ENCODE measurements around the gene OVOL3. TPM values are rescaled to one million over a fixed set of nuclear protein-coding genes. Genes with fewer than 3 reads are reported as not detected.

Gene OVOL3
- total RNA-seq, 3 donors from 2014 or later = not detected

DNA sequence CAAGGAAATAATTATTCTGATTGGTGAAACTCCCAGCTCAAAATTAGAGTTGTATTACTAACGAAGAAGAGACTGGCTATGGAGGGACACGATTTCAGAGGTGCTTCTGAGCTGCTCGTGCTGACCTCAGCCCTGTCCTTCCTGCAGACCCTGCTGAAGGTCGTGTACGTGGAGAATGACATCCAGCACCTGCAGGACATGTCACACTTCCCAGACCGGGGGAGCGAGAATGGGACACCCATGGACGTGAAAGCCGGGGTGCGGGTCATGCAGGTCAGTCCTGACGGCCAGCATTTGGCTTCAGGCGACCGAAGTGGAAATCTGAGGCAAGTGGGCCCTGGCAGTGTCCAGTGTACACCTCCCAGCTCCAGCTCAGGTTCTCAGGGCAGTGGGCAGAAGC is 28.0 kb upstream of the OVOL3 start:
- H3K27ac ChIP-seq = no peak overlapping the region
- H3K36me3 ChIP-seq = no peaks in the 10 kb centered on the region
- no peaks in the 10 kb centered on the region for H3K27me3 ChIP-seq
- no peaks in the 10 kb centered on the region for H3K4me1 ChIP-seq
- intact Hi-C loops (cut with DNase I; ENCODE audit: low total_unique reads) = no loop called here
- no peak for DNase-seq (ENCODE audit: low spot score in 2 of 2)
- TF ChIP-seq, protein P1, sequence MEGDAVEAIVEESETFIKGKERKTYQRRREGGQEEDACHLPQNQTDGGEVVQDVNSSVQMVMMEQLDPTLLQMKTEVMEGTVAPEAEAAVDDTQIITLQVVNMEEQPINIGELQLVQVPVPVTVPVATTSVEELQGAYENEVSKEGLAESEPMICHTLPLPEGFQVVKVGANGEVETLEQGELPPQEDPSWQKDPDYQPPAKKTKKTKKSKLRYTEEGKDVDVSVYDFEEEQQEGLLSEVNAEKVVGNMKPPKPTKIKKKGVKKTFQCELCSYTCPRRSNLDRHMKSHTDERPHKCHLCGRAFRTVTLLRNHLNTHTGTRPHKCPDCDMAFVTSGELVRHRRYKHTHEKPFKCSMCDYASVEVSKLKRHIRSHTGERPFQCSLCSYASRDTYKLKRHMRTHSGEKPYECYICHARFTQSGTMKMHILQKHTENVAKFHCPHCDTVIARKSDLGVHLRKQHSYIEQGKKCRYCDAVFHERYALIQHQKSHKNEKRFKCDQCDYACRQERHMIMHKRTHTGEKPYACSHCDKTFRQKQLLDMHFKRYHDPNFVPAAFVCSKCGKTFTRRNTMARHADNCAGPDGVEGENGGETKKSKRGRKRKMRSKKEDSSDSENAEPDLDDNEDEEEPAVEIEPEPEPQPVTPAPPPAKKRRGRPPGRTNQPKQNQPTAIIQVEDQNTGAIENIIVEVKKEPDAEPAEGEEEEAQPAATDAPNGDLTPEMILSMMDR (IDR thresholded peaks at IDR 0.05) = no peak
- no peak for TF ChIP-seq POLR2AphosphoS5 (IDR thresholded peaks at IDR 0.05)
- no peak for TF ChIP-seq POLR2A (IDR thresholded peaks at IDR 0.05)
- no peak overlapping the region for H3K4me3 ChIP-seq
- H3K9me3 ChIP-seq = no peaks in the 10 kb centered on the region

DNA sequence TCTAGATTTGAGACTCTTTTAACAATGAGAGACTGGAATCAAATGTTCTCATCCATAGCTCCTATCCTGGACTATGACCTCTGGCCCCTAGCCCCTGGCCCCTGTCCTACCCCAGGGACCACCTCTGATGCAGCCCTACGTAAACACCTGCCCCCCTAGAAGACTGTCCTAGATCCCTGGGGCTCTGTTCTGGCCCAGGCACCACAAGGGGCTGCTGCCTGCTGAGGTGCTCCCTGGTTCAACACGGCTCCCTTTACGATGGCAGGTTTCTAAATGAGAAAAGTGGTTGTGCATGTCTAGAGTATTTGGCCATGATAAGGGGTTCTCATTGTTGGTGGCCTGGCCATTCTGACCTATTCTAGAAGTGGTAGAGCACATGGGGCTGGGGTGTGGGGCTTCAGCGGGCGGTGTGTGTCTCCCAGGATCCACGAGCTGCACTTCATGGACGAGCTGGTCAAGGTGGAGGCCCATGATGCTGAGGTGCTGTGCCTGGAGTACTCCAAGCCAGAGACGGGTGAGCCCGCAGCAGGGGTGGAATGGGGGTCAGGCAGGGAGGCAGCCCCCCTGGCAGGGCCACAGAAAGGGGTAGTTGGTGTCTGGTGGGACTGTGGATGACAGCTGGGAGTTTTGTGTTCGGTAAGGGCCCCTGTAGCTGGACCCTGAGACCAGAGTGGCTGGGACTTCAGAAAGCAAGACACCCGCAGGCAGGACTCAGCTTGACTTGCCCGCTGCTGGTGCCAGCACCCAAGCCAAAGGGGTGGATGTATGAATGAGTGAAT is 26.5 kb upstream of the OVOL3 start:
- TF ChIP-seq POLR2A (IDR thresholded peaks at IDR 0.05) = no peak
- TF ChIP-seq, protein P1 (IDR thresholded peaks at IDR 0.05) = no peak
- TF ChIP-seq POLR2AphosphoS5 (IDR thresholded peaks at IDR 0.05) = no peak
- Histone ChIP-seq H3K27me3 (no peaks in the 10 kb centered on the region), H3K36me3 (no peaks in the 10 kb centered on the region), H3K27ac (no peak overlapping the region), H3K9me3 (no peaks in the 10 kb centered on the region), H3K4me3 (no peak overlapping the region), H3K4me1 (no peaks in the 10 kb centered on the region)
- DNase-seq (ENCODE audit: low spot score in 2 of 2) = no peak
- intact Hi-C loops (cut with DNase I; ENCODE audit: low total_unique reads) = no loop called here

DNA sequence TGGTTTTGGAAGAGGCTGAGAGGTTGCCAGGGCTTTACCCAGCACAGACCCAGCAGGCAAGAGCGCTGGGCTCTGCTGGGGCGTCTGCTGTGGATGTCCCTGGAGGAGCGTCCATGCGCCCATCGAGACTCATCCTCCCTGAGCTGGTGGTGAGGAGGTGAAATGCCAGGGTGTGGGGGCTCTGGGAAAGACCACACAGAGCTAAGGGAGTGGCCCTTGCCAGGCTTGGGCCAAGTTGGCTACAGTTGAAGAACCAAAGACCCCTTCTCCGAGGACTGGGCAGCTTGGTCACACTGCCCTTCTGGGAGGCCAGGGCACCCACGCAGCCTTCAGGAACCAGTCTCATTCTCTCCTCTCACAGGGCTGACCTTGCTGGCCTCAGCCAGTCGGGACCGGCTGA is 24.6 kb upstream of the OVOL3 start:
- no peaks in the 10 kb centered on the region for H3K27me3 ChIP-seq
- H3K36me3 ChIP-seq = no peaks in the 10 kb centered on the region
- no peaks in the 10 kb centered on the region for H3K4me1 ChIP-seq
- no peak overlapping the region for H3K27ac ChIP-seq
- no peak overlapping the region for H3K4me3 ChIP-seq
- no peak for TF ChIP-seq POLR2AphosphoS5 (IDR thresholded peaks at IDR 0.05)
- TF ChIP-seq, protein P1 (IDR thresholded peaks at IDR 0.05) = no peak
- no peak for TF ChIP-seq POLR2A (IDR thresholded peaks at IDR 0.05)
- intact Hi-C loops (cut with DNase I; ENCODE audit: low total_unique reads) = no loop called here
- H3K9me3 ChIP-seq = no peaks in the 10 kb centered on the region
- no peak for DNase-seq (ENCODE audit: low spot score in 2 of 2)

DNA sequence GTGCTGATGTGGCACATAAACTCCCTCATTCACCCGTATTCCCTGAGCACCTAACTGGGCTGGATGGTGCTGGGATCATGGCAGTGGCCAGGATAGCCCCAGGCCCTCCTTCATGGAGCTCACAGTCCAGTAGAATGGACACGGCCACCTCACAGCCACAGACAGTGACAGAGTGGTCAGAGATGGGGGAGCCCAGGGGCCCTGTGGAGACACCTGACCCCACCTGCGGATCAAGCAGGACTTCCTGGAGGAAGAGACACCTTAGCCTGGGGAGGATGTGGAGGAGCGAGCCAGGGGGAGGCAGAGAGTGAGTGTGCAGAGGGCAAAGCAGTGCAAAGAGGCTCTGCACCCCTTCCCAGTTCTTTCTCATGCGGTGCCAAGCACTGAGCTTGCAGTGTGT is 21.1 kb upstream of the OVOL3 start:
- Histone ChIP-seq H3K4me3 (no peak overlapping the region), H3K4me1 (no peaks in the 10 kb centered on the region), H3K9me3 (no peaks in the 10 kb centered on the region), H3K27me3 (no peaks in the 10 kb centered on the region), H3K27ac (no peak overlapping the region), H3K36me3 (no peaks in the 10 kb centered on the region)
- DNase-seq (ENCODE audit: low spot score in 2 of 2) = no peak
- intact Hi-C loops (cut with DNase I; ENCODE audit: low total_unique reads) = no loop called here
- no peak for TF ChIP-seq POLR2AphosphoS5 (IDR thresholded peaks at IDR 0.05)
- TF ChIP-seq, protein P1 (IDR thresholded peaks at IDR 0.05) = no peak
- TF ChIP-seq POLR2A (IDR thresholded peaks at IDR 0.05) = no peak

DNA sequence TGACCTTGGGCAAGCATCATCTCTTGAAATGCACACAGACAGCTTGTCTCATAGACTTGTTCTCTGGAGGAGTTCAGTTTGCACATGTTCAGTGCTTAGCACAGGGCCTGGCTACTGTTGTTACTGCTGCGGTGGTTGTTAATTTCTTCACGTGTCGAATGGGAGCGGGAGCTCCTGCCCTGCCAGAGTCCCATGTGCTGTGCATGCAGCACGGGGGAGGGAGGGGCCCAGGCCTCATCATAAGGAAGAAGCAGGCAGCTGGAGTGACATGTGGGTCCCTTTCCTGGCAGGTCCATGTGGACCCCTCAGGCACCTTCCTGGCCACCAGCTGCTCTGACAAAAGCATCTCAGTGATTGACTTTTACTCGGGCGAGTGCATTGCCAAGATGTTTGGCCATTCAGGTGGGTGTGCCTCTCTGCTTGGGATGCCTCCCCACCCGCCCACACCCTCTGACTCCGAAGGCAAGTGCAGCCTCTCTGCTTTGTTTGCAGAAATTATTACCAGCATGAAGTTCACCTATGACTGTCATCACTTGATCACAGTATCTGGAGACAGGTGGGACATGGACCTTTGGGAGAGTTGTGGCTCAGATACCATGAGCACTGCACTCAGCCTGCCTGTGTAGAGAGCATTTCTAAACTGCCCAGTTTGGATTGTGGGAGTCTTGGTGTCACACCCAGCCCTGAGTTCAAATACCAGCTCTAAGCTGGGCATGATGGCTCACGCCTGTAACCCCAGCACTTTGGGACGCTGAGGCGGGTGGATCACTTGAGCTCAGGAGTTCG is 19.8 kb upstream of the OVOL3 start:
- Histone ChIP-seq H3K4me1 (no peaks in the 10 kb centered on the region), H3K36me3 (no peaks in the 10 kb centered on the region), H3K27ac (no peak overlapping the region), H3K27me3 (no peaks in the 10 kb centered on the region), H3K9me3 (no peaks in the 10 kb centered on the region), H3K4me3 (no peak overlapping the region)
- TF ChIP-seq, protein P1 (IDR thresholded peaks at IDR 0.05) = no peak
- TF ChIP-seq POLR2A (IDR thresholded peaks at IDR 0.05) (no peak), POLR2AphosphoS5 (IDR thresholded peaks at IDR 0.05) (no peak)
- intact Hi-C loops (cut with DNase I; ENCODE audit: low total_unique reads) = no loop called here
- no peak for DNase-seq (ENCODE audit: low spot score in 2 of 2)

Measured in breast epithelium (tissue), 4 donors.